Ishikawa (cell line): Measurements from ENCODE around the gene NAT16.

Experiments
- EGR1 ChIP-seq: IDR thresholded peaks from 2 replicates; pipeline ENCODE4 v1.6.1; 2012
- EP300 ChIP-seq: IDR thresholded peaks from 2 replicates; pipeline ENCODE4 v1.6.1; 2012; ENCODE audit warnings: borderline replicate concordance

GRCh38 chr7:101126651-101127459, 53.2 kb downstream of the NAT16 start, which contains the start of gene SERPINE1:
- TF ChIP-seq EGR1 = no peak
- no peak for TF ChIP-seq EP300
